H9 (cell line): ENCODE results near the gene USP38. TPM values are rescaled to one million over a fixed set of nuclear protein-coding genes. Genes with fewer than 3 reads are reported as not detected.

Experiments used
- DNase-seq: peaks from one replicate; pipeline ENCODE4 v3.0.0-alpha.2; 2017
- H2AFZ ChIP-seq: one replicate; pipeline ENCODE4 v1.6.1; 2013; ENCODE audit warnings: mild to moderate bottlenecking, low read length, control low read depth, moderate library complexity
- H2AK5ac ChIP-seq: 2 replicates; pipeline ENCODE4 v1.6.1; 2013; ENCODE audit warnings: low read length, control low read depth, mixed read lengths; ENCODE audit not compliant: insufficient read length
- H2BK120ac ChIP-seq: one replicate; pipeline ENCODE4 v1.6.1; 2013; ENCODE audit warnings: low read depth, mild to moderate bottlenecking, low read length, control low read depth, inconsistent platforms; ENCODE audit not compliant: poor library complexity, severe bottlenecking
- H2BK12ac ChIP-seq: 2 replicates; pipeline ENCODE4 v1.6.1; 2013; ENCODE audit warnings: low read length, control low read depth, mixed read lengths, low read depth; ENCODE audit not compliant: insufficient read length
- H2BK15ac ChIP-seq: 2 replicates; pipeline ENCODE4 v1.6.1; 2013; ENCODE audit warnings: low read depth, low read length, control low read depth
- H2BK20ac ChIP-seq: one replicate; pipeline ENCODE4 v1.6.1; 2013; ENCODE audit warnings: low read depth, mild to moderate bottlenecking, low read length, control low read depth, inconsistent platforms; ENCODE audit not compliant: poor library complexity, severe bottlenecking
- H2BK5ac ChIP-seq: 2 replicates; pipeline ENCODE4 v1.6.1; 2013; ENCODE audit warnings: low read length, control low read depth, mixed read lengths; ENCODE audit not compliant: insufficient read length
- H3K14ac ChIP-seq: 2 replicates; pipeline ENCODE4 v1.6.1; 2013; ENCODE audit warnings: low read length, control low read depth; ENCODE audit not compliant: insufficient read depth
- H3K18ac ChIP-seq: 2 replicates; pipeline ENCODE4 v1.6.1; 2013; ENCODE audit warnings: low read depth, mild to moderate bottlenecking, mixed read lengths, low read length, control low read depth; ENCODE audit not compliant: insufficient read length
- H3K23ac ChIP-seq: 2 replicates; pipeline ENCODE4 v1.6.1; 2013; ENCODE audit warnings: low read length, control low read depth, mixed read lengths, low read depth; ENCODE audit not compliant: insufficient read length
- H3K23me2 ChIP-seq: 2 replicates; pipeline ENCODE4 v1.6.1; 2013; ENCODE audit warnings: low read depth, mild to moderate bottlenecking, mixed read lengths, low read length, control low read depth; ENCODE audit not compliant: insufficient read length, poor library complexity, severe bottlenecking
- H3K27ac ChIP-seq: 2 replicates; pipeline ENCODE4 v1.5.1; 2013; ENCODE audit warnings: low read length, control low read depth, mixed read lengths, low read depth; ENCODE audit not compliant: insufficient read length
- H3K27me3 ChIP-seq: 2 replicates; pipeline ENCODE4 v1.6.1; 2013; ENCODE audit warnings: low read length, control low read depth, inconsistent platforms; ENCODE audit not compliant: insufficient read depth
- H3K4ac ChIP-seq: 2 replicates; pipeline ENCODE4 v1.6.1; 2013; ENCODE audit warnings: low read depth, mild to moderate bottlenecking, control low read depth, inconsistent platforms, low read length, moderate library complexity
- H3K4me1 ChIP-seq: 2 replicates; pipeline ENCODE4 v1.6.1; 2013; ENCODE audit warnings: low read length, control low read depth, inconsistent platforms; ENCODE audit not compliant: insufficient read depth
- H3K4me2 ChIP-seq: 2 replicates; pipeline ENCODE4 v1.6.1; 2013; ENCODE audit warnings: low read length, control low read depth, mixed read lengths; ENCODE audit not compliant: insufficient read length, insufficient read depth
- H3K56ac ChIP-seq: 2 replicates; pipeline ENCODE4 v1.6.1; 2013; ENCODE audit warnings: low read depth, mild to moderate bottlenecking, mixed read lengths, low read length, control low read depth; ENCODE audit not compliant: insufficient read length
- H3K79me1 ChIP-seq: 2 replicates; pipeline ENCODE4 v1.6.1; 2013; ENCODE audit warnings: low read depth, mild to moderate bottlenecking, moderate library complexity, low read length, control low read depth, inconsistent platforms; ENCODE audit not compliant: insufficient read depth, poor library complexity, severe bottlenecking
- H3K79me2 ChIP-seq: 2 replicates; pipeline ENCODE4 v1.6.1; 2013; ENCODE audit warnings: low read length, control low read depth, inconsistent platforms; ENCODE audit not compliant: insufficient read depth
- H3K9ac ChIP-seq: 2 replicates; pipeline ENCODE4 v1.6.1; 2013; ENCODE audit warnings: low read length, control low read depth, mixed read lengths; ENCODE audit not compliant: insufficient read length; ENCODE audit errors: extremely low read depth
- H3K9me3 ChIP-seq: one replicate; pipeline ENCODE4 v1.6.1; 2013; ENCODE audit warnings: low read depth, low read length, inconsistent platforms; ENCODE audit not compliant: control insufficient read depth
- H3T11ph ChIP-seq: one replicate; pipeline ENCODE4 v1.6.1; 2013; ENCODE audit warnings: mild to moderate bottlenecking, low read length, control low read depth, inconsistent platforms
- H4K20me1 ChIP-seq: one replicate; pipeline ENCODE4 v1.6.1; 2013; ENCODE audit not compliant: control insufficient read depth, insufficient read length, insufficient read depth
- H4K5ac ChIP-seq: 2 replicates; pipeline ENCODE4 v1.6.1; 2013; ENCODE audit warnings: low read depth, mild to moderate bottlenecking, mixed read lengths, low read length, control low read depth; ENCODE audit not compliant: insufficient read length
- H4K8ac ChIP-seq: replicated peaks from 2 replicates; pipeline ENCODE4 v1.6.1; 2013; ENCODE audit warnings: low read length, control low read depth, mixed read lengths, low read depth; ENCODE audit not compliant: insufficient read length
- H4K91ac ChIP-seq: 2 replicates; pipeline ENCODE4 v1.6.1; 2013; ENCODE audit warnings: low read depth, mild to moderate bottlenecking, moderate library complexity, mixed read lengths, low read length, control low read depth; ENCODE audit not compliant: insufficient read length
- H3K27ac Mint-ChIP-seq, 3 experiments: 2 replicates in 2 of 3; 3 replicates in 1 of 3; pipeline ENCODE4 v1.8.0; 2020 to 2021; ENCODE audit warnings: mixed read lengths in 3 of 3, mild to moderate bottlenecking in 1 of 3, moderate library complexity in 1 of 3
- H3K27me3 Mint-ChIP-seq: 2 replicates; pipeline ENCODE4 v1.8.0; 2021; ENCODE audit warnings: low read depth, mild to moderate bottlenecking, moderate library complexity, mixed read lengths
- H3K36me3 Mint-ChIP-seq, 3 experiments: 2 replicates in 2 of 3; 3 replicates in 1 of 3; pipeline ENCODE4 v1.8.0; 2020 to 2021; ENCODE audit warnings: low read depth in 3 of 3, mixed read lengths in 3 of 3; ENCODE audit not compliant: insufficient read depth in 1 of 3
- H3K4me1 Mint-ChIP-seq, 2 experiments: 2 replicates each; pipeline ENCODE4 v1.8.0; 2020; ENCODE audit warnings: mixed read lengths in 2 of 2
- H3K4me3 Mint-ChIP-seq, 2 experiments: 2 replicates in 1 of 2; 3 replicates in 1 of 2; pipeline ENCODE4 v1.8.0; 2020 to 2021; ENCODE audit warnings: mild to moderate bottlenecking in 2 of 2, mixed read lengths in 2 of 2, moderate library complexity in 1 of 2
- H3K9me3 Mint-ChIP-seq, 2 experiments: 2 replicates in 1 of 2; 3 replicates in 1 of 2; pipeline ENCODE4 v1.8.0; 2020; ENCODE audit warnings: mild to moderate bottlenecking in 2 of 2, mixed read lengths in 2 of 2, moderate library complexity in 1 of 2
- WGBS: extraction: QIAGEN DNeasy Blood & Tissue Kit; methylation state at CpG from one replicate; pipeline ENCODE4 v1.1.7; 2013; ENCODE audit warnings: missing lambda C conversion rate, low lambda C conversion rate, mixed read lengths; ENCODE audit not compliant: insufficient read length; ENCODE audit errors: extremely low coverage; 5-methylcytosine and 5-hydroxymethylcytosine counted together
- total RNA-seq: library from RNA; stranded (reverse); gene quantifications from 2 replicates; pipeline ENCODE4 v1.2.1, GENCODE V29; 2021
- TF ChIP-seq, protein P1 (sequence below): fragments of 200-600 bp; sonication (generic); conservative IDR thresholded peaks from 3 replicates; pipeline ENCODE4 v1.8.0; 2021; ENCODE audit warnings: antibody characterized with exemption, mild to moderate bottlenecking

Gene USP38
- total RNA-seq, 1 experiment from 2014 or later = 15.2 TPM

DNA sequence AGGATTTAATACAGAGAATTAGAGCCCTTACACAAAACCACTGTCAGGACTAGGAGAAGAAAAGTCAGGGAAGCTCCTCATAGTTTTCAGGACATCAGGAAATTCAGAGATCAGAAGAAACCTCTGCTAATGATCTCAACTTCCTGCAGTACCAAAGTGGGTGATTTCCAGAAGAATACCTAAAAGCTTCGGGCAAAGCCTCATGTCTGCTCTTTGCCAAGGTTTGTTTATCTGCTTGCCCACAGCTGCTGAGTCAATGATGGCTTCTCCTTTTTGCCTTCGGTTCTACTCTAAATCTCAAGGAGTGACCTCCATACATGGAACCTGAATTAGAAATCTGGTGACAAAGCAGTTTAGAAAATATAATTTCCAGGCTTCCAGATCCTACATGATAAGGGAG is 68.4 kb downstream of the USP38 start:
- Histone ChIP-seq H3K23ac (no peak overlapping the region), H3K27me3 (no peaks in the 10 kb centered on the region), H3K23me2 (no peaks in the 10 kb centered on the region), H2AK5ac (no peak overlapping the region), H2BK15ac (no peak overlapping the region), H4K8ac (no peak overlapping the region), H3K4me2 (no peak overlapping the region), H4K20me1 (no peaks in the 10 kb centered on the region), H3T11ph (no peak overlapping the region), H3K79me1 (no peaks in the 10 kb centered on the region), H3K14ac (no peak overlapping the region), H2BK5ac (no peak overlapping the region), H3K27ac (no peak overlapping the region), H3K4ac (no peak overlapping the region), H2AFZ (no peak overlapping the region), H3K18ac (no peak overlapping the region), H4K5ac (no peak overlapping the region), H3K56ac (no peak overlapping the region), H4K91ac (no peak overlapping the region), H3K79me2 (no peaks in the 10 kb centered on the region), H2BK20ac (no peak overlapping the region), H2BK12ac (no peak overlapping the region), H3K9ac (no peak overlapping the region), H2BK120ac (no peak overlapping the region), H3K9me3 (no peaks in the 10 kb centered on the region), H3K4me1 (no peaks in the 10 kb centered on the region)
- no CpG with 5 or more reads among the region's 2 CpGs for WGBS
- Mint-ChIP-seq H3K36me3 (no peaks in the 10 kb centered on the region), H3K27me3 (no peaks in the 10 kb centered on the region), H3K27ac (no peak overlapping the region), H3K9me3 (no peaks in the 10 kb centered on the region), H3K4me1 (peaks cover 18 to 25% of the 10 kb centered on the region in 2 experiments), H3K4me3 (no peak overlapping the region)
- DNase-seq = no peak
- TF ChIP-seq, protein P1, sequence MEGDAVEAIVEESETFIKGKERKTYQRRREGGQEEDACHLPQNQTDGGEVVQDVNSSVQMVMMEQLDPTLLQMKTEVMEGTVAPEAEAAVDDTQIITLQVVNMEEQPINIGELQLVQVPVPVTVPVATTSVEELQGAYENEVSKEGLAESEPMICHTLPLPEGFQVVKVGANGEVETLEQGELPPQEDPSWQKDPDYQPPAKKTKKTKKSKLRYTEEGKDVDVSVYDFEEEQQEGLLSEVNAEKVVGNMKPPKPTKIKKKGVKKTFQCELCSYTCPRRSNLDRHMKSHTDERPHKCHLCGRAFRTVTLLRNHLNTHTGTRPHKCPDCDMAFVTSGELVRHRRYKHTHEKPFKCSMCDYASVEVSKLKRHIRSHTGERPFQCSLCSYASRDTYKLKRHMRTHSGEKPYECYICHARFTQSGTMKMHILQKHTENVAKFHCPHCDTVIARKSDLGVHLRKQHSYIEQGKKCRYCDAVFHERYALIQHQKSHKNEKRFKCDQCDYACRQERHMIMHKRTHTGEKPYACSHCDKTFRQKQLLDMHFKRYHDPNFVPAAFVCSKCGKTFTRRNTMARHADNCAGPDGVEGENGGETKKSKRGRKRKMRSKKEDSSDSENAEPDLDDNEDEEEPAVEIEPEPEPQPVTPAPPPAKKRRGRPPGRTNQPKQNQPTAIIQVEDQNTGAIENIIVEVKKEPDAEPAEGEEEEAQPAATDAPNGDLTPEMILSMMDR = no peak
